ENCODE results near the gene HDHD5.

Gene HDHD5

DNA sequence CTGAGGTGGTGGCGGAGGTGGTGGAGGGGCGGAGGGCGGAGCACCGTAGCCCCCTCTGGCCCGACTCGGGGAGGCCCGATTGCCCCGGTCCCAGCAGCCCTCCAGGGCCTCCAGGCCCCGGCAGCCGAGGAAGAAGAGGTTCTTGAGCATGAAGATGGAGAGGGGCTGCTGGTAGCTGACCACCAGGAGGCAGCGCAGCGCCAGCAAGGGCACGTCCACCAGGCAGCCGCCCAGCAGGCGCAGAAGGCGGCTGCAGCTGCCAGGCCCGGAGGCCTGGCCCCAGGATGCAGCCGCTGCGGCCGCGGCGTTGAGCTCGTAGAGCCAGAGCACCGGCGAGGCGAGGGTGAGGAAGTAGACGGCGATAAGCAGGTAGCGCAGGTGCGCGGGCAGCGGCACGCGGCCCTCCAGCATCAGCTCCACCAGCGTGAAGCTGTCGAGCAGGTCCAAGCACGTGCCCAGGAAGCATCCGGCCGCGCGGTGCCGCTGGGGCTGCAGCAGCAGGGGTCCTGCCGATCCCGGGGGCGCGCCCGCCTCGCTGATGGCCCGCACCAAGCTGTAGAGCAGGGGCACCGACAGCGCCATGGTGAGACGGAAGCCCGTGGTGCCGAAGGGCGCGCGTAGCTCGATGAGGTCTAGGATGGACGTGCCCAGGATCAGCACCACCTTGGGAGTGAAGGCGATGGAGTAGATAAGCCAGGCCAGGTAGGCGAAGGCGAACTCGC lies 39.4 kb downstream of the HDHD5 start:
- DNase-seq, result no peak

DNA sequence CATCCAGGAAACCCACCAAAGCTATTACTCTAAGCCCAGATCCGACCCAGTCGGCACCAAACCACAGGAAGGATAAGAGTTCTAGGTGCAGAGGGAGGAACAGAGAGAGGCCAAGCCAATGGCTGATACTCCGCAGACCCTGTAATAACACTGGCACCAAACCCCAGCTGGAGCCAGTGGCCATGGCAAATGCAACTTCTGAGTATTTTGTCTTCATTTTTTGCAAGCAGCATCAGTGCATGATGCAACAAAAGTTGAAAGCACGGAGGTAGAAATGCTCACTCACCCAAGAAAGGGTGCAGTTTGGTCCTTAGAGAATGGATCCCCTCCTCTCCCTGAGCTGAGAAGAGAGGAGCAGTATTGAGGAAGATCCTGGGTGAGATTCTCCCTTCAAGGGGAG lies 40.7 kb downstream of the HDHD5 start:
- no peak for DNase-seq

DNA sequence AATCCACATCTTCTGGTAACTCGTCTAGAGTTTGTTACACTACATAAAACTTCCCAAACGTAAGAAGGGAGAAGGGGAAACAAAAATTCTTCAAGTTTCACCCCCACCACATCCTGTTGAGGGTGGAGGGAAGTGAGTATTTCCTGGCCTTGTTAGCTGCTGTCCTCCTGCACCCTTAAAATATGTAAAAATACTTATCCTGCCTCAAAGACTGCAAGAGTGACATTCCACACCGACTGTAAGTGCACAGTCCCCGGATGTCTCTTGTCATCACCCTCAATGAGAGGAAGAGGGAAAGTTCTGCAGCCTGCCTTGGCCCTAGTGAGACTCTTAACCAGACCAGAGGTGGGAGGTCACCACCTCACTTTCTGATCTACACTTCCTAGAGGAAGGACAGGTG lies 41.2 kb downstream of the HDHD5 start:
- no peak for DNase-seq

DNA sequence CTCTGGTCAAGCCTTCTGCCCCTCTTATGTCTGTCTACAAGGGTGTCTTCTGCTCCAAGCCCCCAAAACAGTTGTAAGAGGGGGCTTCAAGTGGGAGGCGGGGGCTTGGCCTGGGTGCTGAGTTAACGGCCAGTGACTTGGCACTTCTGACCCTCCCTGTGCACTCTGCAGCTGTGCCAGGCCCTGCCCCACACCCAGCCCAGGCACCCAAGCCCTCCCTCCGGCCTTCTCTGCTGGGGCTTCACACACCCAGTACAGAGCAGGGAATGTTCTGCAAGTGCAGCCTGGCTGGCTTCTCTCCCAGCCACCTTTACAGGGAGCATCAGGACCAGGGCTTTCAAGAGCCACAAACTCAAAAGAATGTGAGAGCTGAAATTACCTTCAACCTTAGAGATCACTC lies 41.7 kb downstream of the HDHD5 start:
- no peak for DNase-seq

GRCh38 chr22:17116572-17117330 lies 42.3 kb downstream of the HDHD5 start:
- DNase-seq, result no peak

DNA sequence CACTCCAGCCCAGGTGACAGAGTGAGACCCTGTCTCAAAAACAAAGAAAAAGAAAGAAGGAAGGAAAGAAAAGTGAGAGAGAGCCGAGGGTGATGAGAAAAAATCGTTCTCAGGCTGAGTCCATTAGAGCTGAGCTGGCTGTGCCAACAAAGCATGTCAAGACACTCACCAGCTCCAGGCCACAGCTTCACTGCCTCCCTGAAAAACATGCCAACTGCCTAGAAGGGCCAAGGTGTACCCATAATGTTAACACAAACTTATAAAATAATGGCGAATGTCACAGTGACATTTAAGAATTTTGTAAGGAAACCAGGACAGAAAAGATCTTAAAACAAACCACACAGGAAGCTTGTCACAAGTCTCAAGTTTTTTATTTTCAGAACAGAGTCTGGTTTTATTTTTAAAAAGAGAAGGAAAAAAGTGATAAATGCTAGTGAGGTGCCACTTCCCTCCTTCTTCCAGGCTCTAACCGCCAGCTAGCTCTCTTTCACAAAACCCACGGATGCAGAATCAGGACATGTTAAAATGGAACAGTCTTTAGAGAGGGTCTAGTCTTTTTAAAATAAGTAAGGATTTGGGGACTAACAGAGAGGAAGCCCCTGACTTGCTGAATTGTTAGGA lies 43.0 kb downstream of the HDHD5 start:
- DNase-seq, result no peak

DNA sequence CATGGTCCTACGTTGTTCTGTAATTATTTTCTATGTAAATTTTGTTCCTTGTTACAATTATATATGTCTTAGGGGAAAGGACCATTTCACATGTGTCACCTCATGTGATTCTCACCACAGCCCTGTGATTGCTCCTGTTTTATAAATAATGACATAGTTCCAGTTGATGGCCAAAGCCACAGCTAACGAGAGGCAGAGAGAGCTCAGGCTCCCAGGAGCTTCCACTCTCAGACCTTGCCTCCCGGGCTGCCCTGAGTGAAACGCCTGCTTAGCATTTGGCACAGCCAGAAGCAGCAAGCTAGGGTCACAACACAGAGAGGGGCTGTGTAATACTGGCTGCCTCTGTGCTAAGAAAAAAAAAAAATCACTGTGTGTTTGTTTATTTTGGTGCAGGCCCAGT lies 43.8 kb downstream of the HDHD5 start:
- no peak for DNase-seq

DNA sequence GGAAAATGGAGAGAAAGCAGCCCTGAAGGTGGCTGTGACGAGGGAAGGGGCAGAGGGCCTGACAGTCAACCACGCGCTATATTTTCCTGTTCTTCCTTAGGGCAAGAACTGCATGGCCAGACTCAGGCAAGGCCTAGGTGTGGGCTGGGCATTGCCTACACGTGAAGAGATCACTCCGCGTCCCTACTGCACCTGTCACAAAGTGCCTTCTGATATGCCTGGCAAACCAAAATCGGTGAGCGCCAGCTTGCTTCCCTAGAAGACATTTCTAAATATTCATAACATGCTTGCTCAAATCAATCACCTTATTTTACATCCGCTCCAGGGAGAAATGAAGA lies 44.2 kb downstream of the HDHD5 start:
- DNase-seq, result no peak

- no peak for DNase-seq
These were observed 44.7 kb downstream of the HDHD5 start for GRCh38 chr22:17114173-17114897.

- DNase-seq, result no peak
These were observed 45.5 kb downstream of the HDHD5 start for GRCh38 chr22:17113600-17113999.

DNA sequence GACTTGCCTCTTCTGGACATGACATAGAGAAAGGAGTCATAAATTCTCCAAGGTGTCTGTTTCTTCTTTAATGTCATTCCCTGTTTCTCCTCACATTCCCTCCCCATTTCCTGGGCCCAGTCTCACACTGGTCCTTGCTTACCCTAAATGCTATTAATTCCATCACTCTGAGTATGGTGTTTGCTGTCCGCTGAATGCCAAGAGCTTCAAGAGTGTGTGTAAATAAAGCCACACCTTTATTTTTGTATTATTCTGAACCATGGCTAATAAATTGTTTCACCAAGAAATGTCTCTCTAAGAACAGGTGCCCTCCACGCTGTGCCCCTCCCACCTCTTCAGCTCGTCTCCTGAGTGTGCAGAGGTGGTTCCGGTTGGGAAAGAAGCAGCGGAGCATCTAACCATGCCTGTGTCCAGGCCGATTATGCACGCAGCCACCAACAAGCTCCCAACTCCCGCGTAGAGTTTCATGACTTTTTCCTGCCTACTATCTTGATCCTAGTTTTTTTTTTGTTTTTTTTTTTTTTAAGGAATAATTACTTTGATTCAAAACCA lies 46.5 kb downstream of the HDHD5 start:
- no peak for DNase-seq

- no peak for DNase-seq
These were observed 48.1 kb downstream of the HDHD5 start for GRCh38 chr22:17110791-17111550.

DNA sequence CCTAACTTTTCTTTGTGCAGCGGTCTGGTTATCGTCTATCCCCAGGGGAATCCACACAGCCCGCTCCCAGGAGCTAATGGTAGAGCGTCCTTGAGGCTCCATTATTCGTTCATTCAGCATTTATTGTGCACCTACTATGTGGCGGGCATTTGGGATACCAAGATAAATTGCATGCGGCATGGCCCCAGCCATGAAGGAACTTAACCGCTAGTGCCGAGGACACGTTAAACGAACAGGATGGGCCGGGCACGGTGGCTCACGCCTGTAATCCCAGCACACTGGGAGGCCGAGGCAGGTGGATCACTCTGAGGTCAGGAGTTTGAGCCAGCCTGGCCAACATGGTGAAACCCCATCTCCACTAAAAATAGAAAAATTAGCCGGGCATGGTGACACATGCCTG lies 49.1 kb downstream of the HDHD5 start:
- no peak for DNase-seq

DNA sequence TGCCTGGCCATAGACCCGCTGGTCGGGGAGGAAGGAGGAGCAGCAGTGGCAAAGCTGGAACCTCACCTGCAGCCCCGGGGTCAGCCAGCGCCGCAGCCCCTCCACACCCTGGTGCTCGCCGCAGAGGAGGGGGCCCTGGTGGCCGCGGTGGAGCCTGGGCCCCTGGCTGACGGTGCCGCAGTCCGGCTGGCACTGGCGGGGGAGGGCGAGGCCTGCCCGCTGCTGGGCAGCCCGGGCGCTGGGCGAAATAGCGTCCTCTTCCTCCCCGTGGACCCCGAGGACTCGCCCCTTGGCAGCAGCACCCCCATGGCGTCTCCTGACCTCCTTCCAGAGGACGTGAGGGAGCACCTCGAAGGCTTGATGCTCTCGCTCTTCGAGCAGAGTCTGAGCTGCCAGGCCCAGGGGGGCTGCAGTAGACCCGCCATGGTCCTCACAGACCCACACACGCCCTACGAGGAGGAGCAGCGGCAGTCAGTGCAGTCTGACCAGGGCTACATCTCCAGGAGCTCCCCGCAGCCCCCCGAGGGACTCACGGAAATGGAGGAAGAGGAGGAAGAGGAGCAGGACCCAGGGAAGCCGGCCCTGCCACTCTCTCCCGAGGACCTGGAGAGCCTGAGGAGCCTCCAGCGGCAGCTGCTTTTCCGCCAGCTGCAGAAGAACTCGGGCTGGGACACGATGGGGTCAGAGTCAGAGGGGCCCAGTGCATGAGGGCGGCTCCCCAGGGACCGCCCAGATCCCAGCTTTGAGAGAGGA lies 49.8 kb downstream of the HDHD5 start:
- DNase-seq, result no peak

- DNase-seq, result no peak
These were observed 50.6 kb downstream of the HDHD5 start for GRCh38 chr22:17108256-17109112.

GRCh38 chr22:17107547-17107810 lies 51.6 kb downstream of the HDHD5 start:
- no peak for DNase-seq

- DNase-seq, result no peak
These were observed 52.1 kb downstream of the HDHD5 start for GRCh38 chr22:17106785-17107546.

- DNase-seq, result no peak
These were observed 52.8 kb downstream of the HDHD5 start for GRCh38 chr22:17106161-17106784.
